ENCODE results near the gene RBM19. TPM values are rescaled to one million over a fixed set of nuclear protein-coding genes. Genes with fewer than 3 reads are reported as not detected.

Gene RBM19
- total and polyA plus RNA-seq, 2 donors (not counting 3 experiments of a cell fraction or from before 2014, with no cell fraction given) = 13.2 to 34.4 TPM

GRCh38 chr12:113914176-113914575 is 51.9 kb downstream of the RBM19 start:
- TF ChIP-seq POLR2A (IDR thresholded peaks at IDR 0.05; ENCODE audit: low read depth, low read length) = no peak
- TF ChIP-seq POLR2AphosphoS5 (IDR thresholded peaks at IDR 0.05; ENCODE audit: insufficient read depth, low read depth, low read length) = no peak
- TF ChIP-seq, protein P1, sequence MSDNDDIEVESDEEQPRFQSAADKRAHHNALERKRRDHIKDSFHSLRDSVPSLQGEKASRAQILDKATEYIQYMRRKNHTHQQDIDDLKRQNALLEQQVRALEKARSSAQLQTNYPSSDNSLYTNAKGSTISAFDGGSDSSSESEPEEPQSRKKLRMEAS (IDR thresholded peaks at IDR 0.05; ENCODE audit: insufficient read depth, insufficient read length) = no peak
- TF ChIP-seq, protein P2, sequence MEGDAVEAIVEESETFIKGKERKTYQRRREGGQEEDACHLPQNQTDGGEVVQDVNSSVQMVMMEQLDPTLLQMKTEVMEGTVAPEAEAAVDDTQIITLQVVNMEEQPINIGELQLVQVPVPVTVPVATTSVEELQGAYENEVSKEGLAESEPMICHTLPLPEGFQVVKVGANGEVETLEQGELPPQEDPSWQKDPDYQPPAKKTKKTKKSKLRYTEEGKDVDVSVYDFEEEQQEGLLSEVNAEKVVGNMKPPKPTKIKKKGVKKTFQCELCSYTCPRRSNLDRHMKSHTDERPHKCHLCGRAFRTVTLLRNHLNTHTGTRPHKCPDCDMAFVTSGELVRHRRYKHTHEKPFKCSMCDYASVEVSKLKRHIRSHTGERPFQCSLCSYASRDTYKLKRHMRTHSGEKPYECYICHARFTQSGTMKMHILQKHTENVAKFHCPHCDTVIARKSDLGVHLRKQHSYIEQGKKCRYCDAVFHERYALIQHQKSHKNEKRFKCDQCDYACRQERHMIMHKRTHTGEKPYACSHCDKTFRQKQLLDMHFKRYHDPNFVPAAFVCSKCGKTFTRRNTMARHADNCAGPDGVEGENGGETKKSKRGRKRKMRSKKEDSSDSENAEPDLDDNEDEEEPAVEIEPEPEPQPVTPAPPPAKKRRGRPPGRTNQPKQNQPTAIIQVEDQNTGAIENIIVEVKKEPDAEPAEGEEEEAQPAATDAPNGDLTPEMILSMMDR (IDR thresholded peaks at IDR 0.05; ENCODE audit: extremely low read depth in 1 of 2, insufficient read depth in 1 of 2, low read depth in 1 of 2, low read length in 2 of 2) = no peak
- TF ChIP-seq GATA2 (IDR thresholded peaks at IDR 0.05; ENCODE audit: insufficient read depth, insufficient read length, low read depth, low read length) = no peak
- TF ChIP-seq JUN (IDR thresholded peaks at IDR 0.05; ENCODE audit: borderline replicate concordance, insufficient read depth, insufficient read length, low read depth) = no peak
- TF ChIP-seq FOS (IDR thresholded peaks at IDR 0.05; ENCODE audit: borderline replicate concordance, insufficient read depth, low read length) = no peak
- no peak for TF ChIP-seq MYC (IDR thresholded peaks at IDR 0.05; ENCODE audit: low read depth, low read length)
- TF ChIP-seq EZH2 (IDR thresholded peaks at IDR 0.05; ENCODE audit: borderline replicate concordance, low read depth, low read length, severe bottlenecking) = no peak
- Histone ChIP-seq H2AFZ (ENCODE audit: low read depth, low read length) (no peak overlapping the region), H3K27me3 (ENCODE audit: control insufficient read depth in 2 of 2, insufficient read depth in 2 of 2, low read length in 2 of 2) (no peaks in the 10 kb centered on the region), H4K20me1 (replicated peaks; ENCODE audit: control insufficient read depth, extremely low read depth, insufficient read depth, low read length) (no peaks in the 10 kb centered on the region), H3K4me1 (ENCODE audit: control insufficient read depth, extremely low read depth, insufficient read depth, low read length) (no peaks in the 10 kb centered on the region), H3K36me3 (ENCODE audit: control insufficient read depth in 2 of 2, extremely low read depth in 1 of 2, insufficient read depth in 2 of 2, low read length in 2 of 2) (no peaks in the 10 kb centered on the region), H3K9me1 (replicated peaks; ENCODE audit: control insufficient read depth, extremely low read depth, insufficient read depth, low read length) (no peaks in the 10 kb centered on the region), H3K4me2 (ENCODE audit: insufficient read depth, low read length) (no peak overlapping the region), H3K79me2 (ENCODE audit: control insufficient read depth, insufficient read depth, low read length) (no peaks in the 10 kb centered on the region), H3K27ac (ENCODE audit: insufficient read depth, low read depth, low read length) (no peak overlapping the region), H3K9me3 (replicated peaks; ENCODE audit: control insufficient read depth, insufficient read depth, low read length) (no peaks in the 10 kb centered on the region), H3K4me3 (replicated peaks in 1 of 3; ENCODE audit: insufficient read depth in 1 of 3, low read depth in 1 of 3, low read length in 3 of 3) (no peak overlapping the region), H3K9ac (replicated peaks; ENCODE audit: extremely low read depth, insufficient read depth, low read length) (no peak overlapping the region)
- BruUV-seq (replicated peaks) = no TSS peak
- DNase-seq (ENCODE audit: low read depth, low spot score) (no peak), FAIRE-seq (no peak)
- ChIA-PET POLR2A (no interaction called here), CTCF (interaction anchor here (0.6 to 8.0 kb wide), 7 partner anchors 15 to 473 kb away, joined by 3 to 112 read pairs (median 3); no protein-coding TSS in a partner anchor)
- intact Hi-C loops (cut with micrococcal nuclease) = loop anchor here (5.0 kb wide), 1 partner anchor 82 kb away; no protein-coding TSS in a partner anchor
- dilution Hi-C loops (cut with MboI; ENCODE audit: extremely low pct_ligation_motif_present, low sequenced_read_pairs) = no loop called here

Measured in endothelial cell of umbilical vein (primary cell).